Activated naive CD4-positive, alpha-beta T cell treated with anti-CD3 and anti-CD28 coated beads for 36 hours (primary cell): ENCODE data around the gene LY6G6F. TPM values are rescaled to one million over a fixed set of nuclear protein-coding genes. Genes with fewer than 3 reads are reported as not detected.
A peak's percentile ranks its signal among the peaks of the same experiment; 100 is the strongest.

Experiments used
- CTCF ChIA-PET: fragments of 350-600 bp; sonication (Branson Sonifier 250); formaldehyde crosslinking; loops from one replicate; lab custom pipeline; 2021; ENCODE audit warnings: antibody characterized with exemption; lab: Charles Lee
- DNase-seq: peaks from one replicate; pipeline ENCODE4 v3.0.0-alpha.2; 2020
- H3K27ac Mint-ChIP-seq: one replicate; pipeline ENCODE4 v1.8.0; 2021; ENCODE audit warnings: mild to moderate bottlenecking, mixed read lengths
- H3K27me3 Mint-ChIP-seq: one replicate; pipeline ENCODE4 v1.8.0; 2021; ENCODE audit warnings: low read depth, mixed read lengths
- H3K36me3 Mint-ChIP-seq: one replicate; pipeline ENCODE4 v1.8.0; 2021; ENCODE audit warnings: low read depth, mixed read lengths
- H3K4me1 Mint-ChIP-seq: one replicate; pipeline ENCODE4 v1.8.0; 2021; ENCODE audit warnings: low read depth, mixed read lengths
- H3K4me3 Mint-ChIP-seq: one replicate; pipeline ENCODE4 v1.8.0; 2021; ENCODE audit warnings: mild to moderate bottlenecking, moderate library complexity, mixed read lengths
- H3K9me3 Mint-ChIP-seq: one replicate; pipeline ENCODE4 v1.8.0; 2021; ENCODE audit warnings: mixed read lengths
- intact Hi-C: fragments of 100-400 bp; cut with micrococcal nuclease; formaldehyde crosslinking; loops from one replicate; pipeline ENCODE4 v1.15.1; 2023
- total RNA-seq, 2 experiments: library from RNA; stranded (reverse); gene quantifications; one replicate each; pipeline ENCODE4 v1.2.3, GENCODE V29; 2021

The LY6G6F gene
- total RNA-seq, 2 experiments from 2014 or later = not detected

- Mint-ChIP-seq H3K4me3 (peak overlapping the region; percentile 95), H3K36me3 (peaks cover 71% of the 10 kb centered on the region), H3K27ac (peak overlapping the region; percentile 97), H3K9me3 (no peaks in the 10 kb centered on the region), H3K4me1 (peaks cover 73% of the 10 kb centered on the region), H3K27me3 (no peaks in the 10 kb centered on the region)
- CTCF ChIA-PET = interaction anchor here (0.6 to 1.2 kb wide), 5 partner anchors 11 to 199 kb away, joined by 3 to 4 read pairs (median 3); partner anchors contain the start of gene BAG6
- intact Hi-C loops = loop anchor here (2.0 to 10.0 kb wide), 5 partner anchors 149 to 1181 kb away; partner anchors contain the start of genes HSPA1B, MICA, PSMB8 and RNF5
- peak; percentile 32 for DNase-seq
Observed at GRCh38 chr6:31663961-31664789, 42.5 kb upstream of the LY6G6F start.

GRCh38 chr6:31664790-31665500 is 41.7 kb upstream of the LY6G6F start, which contains the start of gene GPANK1:
TSS of gene GPANK1 (minus strand) at chr6:31664997. CDS start at chr6:31664478, 519 bp downstream.
- Mint-ChIP-seq H3K4me1 (peaks cover 65% of the 10 kb centered on the region), H3K4me3 (peak within 1 kb of the TSS; percentile 95), H3K36me3 (peaks cover 71% of the 10 kb centered on the region), H3K9me3 (no peaks in the 10 kb centered on the region), H3K27ac (peak within 1 kb of the TSS; percentile 97), H3K27me3 (no peaks in the 10 kb centered on the region)
- CTCF ChIA-PET = interaction anchor here (0.6 to 1.2 kb wide), 4 partner anchors 11 to 198 kb away, joined by 3 read pairs; no protein-coding TSS in a partner anchor
- peak; percentile 95 for DNase-seq
- intact Hi-C loops = loop anchor here (1.0 to 10.0 kb wide), 14 partner anchors 13 to 1180 kb away; partner anchors contain the start of genes ABHD16A, ATP6V1G2, BAG6 and HSPA1B

- H3K9me3 Mint-ChIP-seq = no peaks in the 10 kb centered on the region
- peaks cover 68% of the 10 kb centered on the region for H3K36me3 Mint-ChIP-seq
- DNase-seq = peak; percentile 99
- H3K27me3 Mint-ChIP-seq = no peaks in the 10 kb centered on the region
- intact Hi-C loops = loop anchor here (1.0 to 10.0 kb wide), 13 partner anchors 13 to 1179 kb away; partner anchors contain the start of genes ABHD16A, ATP6V1G2, BAG6 and HSPA1B
- peak within 1 kb of the TSS; percentile 95 for H3K4me3 Mint-ChIP-seq
- H3K4me1 Mint-ChIP-seq = peaks cover 62% of the 10 kb centered on the region
- peak within 1 kb of the TSS; percentile 97 for H3K27ac Mint-ChIP-seq
- CTCF ChIA-PET = interaction anchor here (0.9 to 1.2 kb wide), 3 partner anchors 104 to 197 kb away, joined by 3 read pairs; no protein-coding TSS in a partner anchor
Observed at GRCh38 chr6:31665501-31666336, 40.9 kb upstream of the LY6G6F start, which contains the start of gene CSNK2B. TSS of gene CSNK2B (plus strand) at chr6:31666080. CDS start at chr6:31666832, 752 bp downstream.

- peak overlapping the region; percentile 95 for H3K4me3 Mint-ChIP-seq
- intact Hi-C loops = loop anchor here (10.0 kb wide), 1 partner anchor 1178 kb away; the partner anchor contains the start of gene PSMB8
- no peak for DNase-seq
- CTCF ChIA-PET = interaction anchor here (0.9 to 1.1 kb wide), 4 partner anchors 15 to 125 kb away, joined by 3 to 4 read pairs (median 3); partner anchors contain the start of gene LY6G5C
- no peaks in the 10 kb centered on the region for H3K27me3 Mint-ChIP-seq
- no peaks in the 10 kb centered on the region for H3K9me3 Mint-ChIP-seq
- peaks cover 63% of the 10 kb centered on the region for H3K36me3 Mint-ChIP-seq
- H3K4me1 Mint-ChIP-seq = peaks cover 55% of the 10 kb centered on the region
- peak overlapping the region; percentile 97 for H3K27ac Mint-ChIP-seq
Observed at GRCh38 chr6:31666337-31666965, 40.2 kb upstream of the LY6G6F start.

GRCh38 chr6:31669676-31670075 is 37.0 kb upstream of the LY6G6F start, which contains the start of gene LY6G5B:
TSS of gene LY6G5B (plus strand) at chr6:31669976. CDS start at chr6:31670951, 975 bp downstream.
- Mint-ChIP-seq H3K27ac (peak within 1 kb of the TSS; percentile 19), H3K9me3 (no peaks in the 10 kb centered on the region), H3K4me3 (no peak within 1 kb of the TSS), H3K27me3 (no peaks in the 10 kb centered on the region), H3K4me1 (peaks cover 29% of the 10 kb centered on the region), H3K36me3 (peaks cover 53% of the 10 kb centered on the region)
- no peak for DNase-seq
- CTCF ChIA-PET = no interaction called here
- intact Hi-C loops = loop anchor here (10.0 kb wide), 1 partner anchor 1175 kb away; the partner anchor contains the start of gene PSMB8

GRCh38 chr6:31676322-31676903 is 30.3 kb upstream of the LY6G6F start:
- intact Hi-C loops = no loop called here
- DNase-seq = no peak
- Mint-ChIP-seq H3K27ac (no peak overlapping the region), H3K27me3 (no peaks in the 10 kb centered on the region), H3K36me3 (peaks cover 17% of the 10 kb centered on the region), H3K9me3 (no peaks in the 10 kb centered on the region), H3K4me3 (no peak overlapping the region), H3K4me1 (peaks cover 9% of the 10 kb centered on the region)
- CTCF ChIA-PET = interaction anchor here (0.8 kb wide), 1 partner anchor 275 kb away, joined by 3 read pairs; no protein-coding TSS in a partner anchor

GRCh38 chr6:31676904-31677303 is 29.8 kb upstream of the LY6G6F start:
- no peak for DNase-seq
- Mint-ChIP-seq H3K4me3 (no peak overlapping the region), H3K9me3 (no peaks in the 10 kb centered on the region), H3K27me3 (no peaks in the 10 kb centered on the region), H3K27ac (peak overlapping the region; percentile 22), H3K4me1 (peaks cover 11% of the 10 kb centered on the region), H3K36me3 (peaks cover 13% of the 10 kb centered on the region)
- CTCF ChIA-PET = interaction anchor here (0.7 kb wide), 1 partner anchor 38 kb away, joined by 8 read pairs; the partner anchor contains the start of gene LY6G6D
- intact Hi-C loops = no loop called here

- CTCF ChIA-PET = interaction anchor here (0.8 to 2.1 kb wide), 3 partner anchors 13 to 186 kb away, joined by 3 to 6 read pairs (median 4); no protein-coding TSS in a partner anchor
- Mint-ChIP-seq H3K27ac (no peak overlapping the region), H3K4me1 (peaks cover 11% of the 10 kb centered on the region), H3K27me3 (no peaks in the 10 kb centered on the region), H3K4me3 (no peak overlapping the region), H3K9me3 (no peaks in the 10 kb centered on the region), H3K36me3 (peaks cover 5% of the 10 kb centered on the region)
- no peak for DNase-seq
- intact Hi-C loops = no loop called here
Observed at GRCh38 chr6:31677955-31678354, 28.7 kb upstream of the LY6G6F start.

GRCh38 chr6:31680226-31681134 is 26.2 kb upstream of the LY6G6F start, which contains the start of gene LY6G5C:
TSS of gene LY6G5C (minus strand) at chr6:31681067. CDS start at chr6:31680373, 694 bp downstream.
- no peaks in the 10 kb centered on the region for H3K9me3 Mint-ChIP-seq

More at GRCh38 chr6:31680226-31681134, 26.2 kb upstream of the LY6G6F start, which contains the start of gene LY6G5C:
- Mint-ChIP-seq H3K27me3 (no peaks in the 10 kb centered on the region), H3K36me3 (no peaks in the 10 kb centered on the region), H3K4me1 (peaks cover 11% of the 10 kb centered on the region), H3K27ac (no peak within 1 kb of the TSS), H3K4me3 (peak within 1 kb of the TSS; percentile 74)
- peak; percentile 85 for DNase-seq
- intact Hi-C loops = loop anchor here (1.0 to 2.0 kb wide), 6 partner anchors 58 to 272 kb away; partner anchors contain the start of gene NEU1
- CTCF ChIA-PET = interaction anchor here (0.6 to 2.1 kb wide), 14 partner anchors 9 to 271 kb away, joined by 3 to 12 read pairs (median 5); partner anchors contain the start of genes ABHD16A, HSPA1B and MSH5
